VCaP (cell line): Measurements from ENCODE around the gene POLR3G.
A peak's percentile ranks its signal among the peaks of the same experiment; 100 is the strongest.

Experiments used
- H3K27ac ChIP-seq: fragments of 450-650 bp; 2 replicates; pipeline ENCODE4 v1.5.1; 2017
- TF ChIP-seq, protein P1 (sequence below): fragments of 450-650 bp; conservative IDR thresholded peaks from 2 replicates; pipeline ENCODE4 v1.5.1; 2017; ENCODE audit warnings: mild to moderate bottlenecking, moderate library complexity

The POLR3G gene

GRCh38 chr5:90558344-90559192 is 83.9 kb downstream of the POLR3G start, which contains the start of gene ADGRV1:
Gene ADGRV1 (plus strand): TSS chr5:90558797. CDS start chr5:90558896, 99 bp downstream.
- peak within 1 kb of the TSS; percentile 67 for H3K27ac ChIP-seq
- TF ChIP-seq, protein P1, sequence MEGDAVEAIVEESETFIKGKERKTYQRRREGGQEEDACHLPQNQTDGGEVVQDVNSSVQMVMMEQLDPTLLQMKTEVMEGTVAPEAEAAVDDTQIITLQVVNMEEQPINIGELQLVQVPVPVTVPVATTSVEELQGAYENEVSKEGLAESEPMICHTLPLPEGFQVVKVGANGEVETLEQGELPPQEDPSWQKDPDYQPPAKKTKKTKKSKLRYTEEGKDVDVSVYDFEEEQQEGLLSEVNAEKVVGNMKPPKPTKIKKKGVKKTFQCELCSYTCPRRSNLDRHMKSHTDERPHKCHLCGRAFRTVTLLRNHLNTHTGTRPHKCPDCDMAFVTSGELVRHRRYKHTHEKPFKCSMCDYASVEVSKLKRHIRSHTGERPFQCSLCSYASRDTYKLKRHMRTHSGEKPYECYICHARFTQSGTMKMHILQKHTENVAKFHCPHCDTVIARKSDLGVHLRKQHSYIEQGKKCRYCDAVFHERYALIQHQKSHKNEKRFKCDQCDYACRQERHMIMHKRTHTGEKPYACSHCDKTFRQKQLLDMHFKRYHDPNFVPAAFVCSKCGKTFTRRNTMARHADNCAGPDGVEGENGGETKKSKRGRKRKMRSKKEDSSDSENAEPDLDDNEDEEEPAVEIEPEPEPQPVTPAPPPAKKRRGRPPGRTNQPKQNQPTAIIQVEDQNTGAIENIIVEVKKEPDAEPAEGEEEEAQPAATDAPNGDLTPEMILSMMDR: no peak

- no peak overlapping the region for H3K27ac ChIP-seq
- TF ChIP-seq, protein P1: no peak
These were observed 86.1 kb downstream of the POLR3G start for GRCh38 chr5:90560771-90561170.

- TF ChIP-seq, protein P1: no peak
- H3K27ac ChIP-seq: no peak overlapping the region; the same call in 1 of the 2 replicates
These were observed 87.1 kb downstream of the POLR3G start for GRCh38 chr5:90561766-90562165.

DNA sequence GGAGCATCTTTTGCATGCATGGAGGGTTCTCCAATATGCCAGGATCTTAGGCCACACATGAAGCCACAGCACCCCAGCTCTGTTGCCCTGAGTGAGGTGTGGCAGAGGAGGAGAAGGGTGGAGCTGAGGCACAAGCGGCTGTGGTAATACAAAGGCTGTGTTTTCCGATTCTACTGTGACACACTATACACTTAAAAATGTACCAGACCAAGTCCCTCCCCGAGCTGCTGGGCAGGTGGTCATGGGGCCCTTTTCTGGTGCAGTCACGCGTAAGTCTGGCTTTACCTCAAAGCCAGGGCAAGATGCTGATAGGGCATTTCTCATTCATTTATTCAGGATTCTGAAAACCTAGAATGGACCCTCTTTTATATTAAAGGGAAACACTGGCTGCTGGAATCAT is 87.7 kb downstream of the POLR3G start:
- TF ChIP-seq, protein P1: no peak
- H3K27ac ChIP-seq: no peak overlapping the region; the same call in 1 of the 2 replicates

GRCh38 chr5:90563108-90563507 is 88.4 kb downstream of the POLR3G start:
- no peak overlapping the region for H3K27ac ChIP-seq

More at GRCh38 chr5:90563108-90563507, 88.4 kb downstream of the POLR3G start:
- TF ChIP-seq, protein P1: no peak
